ENCODE results near the gene LRRC75A. TPM values are rescaled to one million over a fixed set of nuclear protein-coding genes. Genes with fewer than 3 reads are reported as not detected.

LRRC75A gene
- total and polyA plus RNA-seq, 2 experiments from 2014 or later = 5.3 to 26.2 TPM

GRCh38 chr17:16495561-16495960 is 3.6 kb upstream of the LRRC75A start:
- Mint-ChIP-seq H3K36me3 (ENCODE audit: low read depth) (peaks cover 2% of the 10 kb centered on the region; the same call in 1 of the 3 replicates), H3K4me3 (no peak overlapping the region), H3K27ac (no peak overlapping the region), H3K9me3 (no peaks in the 10 kb centered on the region), H3K4me1 (peaks cover 34% of the 10 kb centered on the region), H3K27me3 (ENCODE audit: insufficient read depth, low read depth, poor library complexity) (peaks cover 23% of the 10 kb centered on the region)
- H2AFZ ChIP-seq = no peak overlapping the region
- peaks cover 26% of the 10 kb centered on the region for H3K4me1 ChIP-seq (ENCODE audit: insufficient read depth)
- DNase-seq (ENCODE audit: low spot score) (no peak), ATAC-seq (no peak)
- no peaks in the 10 kb centered on the region for H3K36me3 ChIP-seq (ENCODE audit: insufficient read depth)
- no peaks in the 10 kb centered on the region for H3K27me3 ChIP-seq (ENCODE audit: insufficient read depth)
- H3K9me2 ChIP-seq (ENCODE audit: insufficient read depth) = peaks cover 4% of the 10 kb centered on the region
- 0 out of 2 replicates have a peak overlapping the region, but pooled peaks have one; percentile 3 for H3K4me2 ChIP-seq
- peaks cover 6% of the 10 kb centered on the region for H3K79me2 ChIP-seq (replicated peaks; ENCODE audit: insufficient read depth)
- H3F3A ChIP-seq (replicated peaks; ENCODE audit: low read depth) = peaks cover 22% of the 10 kb centered on the region
- no peaks in the 10 kb centered on the region for H4K20me1 ChIP-seq (replicated peaks; ENCODE audit: insufficient read depth)
- H3K27ac ChIP-seq (ENCODE audit: low read depth) = peak overlapping the region; percentile 30; the same call in 1 of the 2 replicates
- TF ChIP-seq JUNB (IDR thresholded peaks at IDR 0.05; ENCODE audit: unreplicated experiment) = no peak
- no peak overlapping the region for H3K4me3 ChIP-seq

GRCh38 chr17:16494059-16494458 is 2.1 kb upstream of the LRRC75A start:
- Histone ChIP-seq H3K27me3 (ENCODE audit: insufficient read depth) (no peaks in the 10 kb centered on the region), H3K4me1 (ENCODE audit: insufficient read depth) (peaks cover 33% of the 10 kb centered on the region), H3K9me2 (ENCODE audit: insufficient read depth) (peaks cover 4% of the 10 kb centered on the region), H4K20me1 (replicated peaks; ENCODE audit: insufficient read depth) (0 out of 2 replicates have a peak, but pooled peaks cover 3% of the 10 kb centered on the region), H3K36me3 (ENCODE audit: insufficient read depth) (no peaks in the 10 kb centered on the region), H3K4me2 (no peak overlapping the region), H3F3A (replicated peaks; ENCODE audit: low read depth) (peaks cover 22% of the 10 kb centered on the region), H3K79me2 (replicated peaks; ENCODE audit: insufficient read depth) (peaks cover 19% of the 10 kb centered on the region), H3K4me3 (no peak overlapping the region), H3K27ac (ENCODE audit: low read depth) (no peak overlapping the region), H2AFZ (no peak overlapping the region)
- peaks cover 7% of the 10 kb centered on the region; the same call in 1 of the 3 replicates for H3K36me3 Mint-ChIP-seq (ENCODE audit: low read depth)
- H3K27ac Mint-ChIP-seq = no peak overlapping the region
- ATAC-seq = no peak
- H3K9me3 Mint-ChIP-seq = no peaks in the 10 kb centered on the region
- peaks cover 25% of the 10 kb centered on the region for H3K27me3 Mint-ChIP-seq (ENCODE audit: insufficient read depth, low read depth, poor library complexity)
- H3K4me3 Mint-ChIP-seq = no peak overlapping the region; the same call in 2 of the 3 replicates
- DNase-seq (ENCODE audit: low spot score) = no peak
- peaks cover 45% of the 10 kb centered on the region for H3K4me1 Mint-ChIP-seq
- TF ChIP-seq CREB1 (CRISPR knock-in tag; IDR thresholded peaks at IDR 0.05; ENCODE audit: low read depth) (no peak), EZH2phosphoT487 (IDR thresholded peaks at IDR 0.05; ENCODE audit: unreplicated experiment) (no peak), REST (IDR thresholded peaks at IDR 0.05; ENCODE audit: unreplicated experiment) (no peak), ZNF114 (CRISPR knock-in tag; IDR thresholded peaks at IDR 0.05) (no peak), EZH2 (IDR thresholded peaks at IDR 0.05; ENCODE audit: low read depth, unreplicated experiment) (no peak), POLR2AphosphoS5 (IDR thresholded peaks at IDR 0.05; ENCODE audit: low read depth) (no peak), ZNF331 (CRISPR knock-in tag; IDR thresholded peaks at IDR 0.05; ENCODE audit: low read depth) (no peak), ETS1 (IDR thresholded peaks at IDR 0.05) (no peak), ZNF462 (CRISPR knock-in tag; IDR thresholded peaks at IDR 0.05) (no peak), JUNB (IDR thresholded peaks at IDR 0.05; ENCODE audit: unreplicated experiment) (no peak)
